GM23248 (cell line): Measurements from ENCODE around the gene MUC3A.

ENCODE experiments used
- EZH2 ChIP-seq: fragments of 200-600 bp; sonication (generic); IDR thresholded peaks from 2 replicates; pipeline ENCODE4 v1.6.1; 2018; ENCODE audit warnings: antibody characterized with exemption, mild to moderate bottlenecking; ENCODE audit not compliant: insufficient read depth, poor library complexity, severe bottlenecking
- EZH2phosphoT487 ChIP-seq: fragments of 200-600 bp; sonication (generic); IDR thresholded peaks from 2 replicates; pipeline ENCODE4 v1.6.1; 2018; ENCODE audit warnings: antibody characterized with exemption, moderate library complexity, mild to moderate bottlenecking, low read depth; ENCODE audit not compliant: insufficient read depth

DNA sequence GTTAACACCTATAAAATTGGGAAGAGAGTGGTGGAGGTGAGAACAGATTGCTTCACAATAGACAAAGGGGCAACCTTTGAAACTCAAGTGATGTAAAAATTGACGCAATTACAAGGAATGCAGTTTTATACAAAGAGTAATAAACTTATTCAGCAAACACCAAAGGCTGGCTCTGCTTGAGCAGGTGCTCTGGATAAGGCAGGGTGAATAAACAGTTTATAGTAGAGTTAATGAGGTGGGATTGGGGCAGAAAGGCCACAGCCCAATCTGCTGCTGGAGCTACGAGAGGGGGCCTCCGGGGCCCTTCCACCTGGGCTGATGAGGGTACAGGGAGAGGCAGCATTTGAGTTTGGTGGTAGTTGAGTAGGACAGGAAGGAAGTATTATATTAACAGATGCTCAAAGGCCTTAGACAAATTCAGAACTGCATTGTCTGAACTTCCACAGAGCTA lies 26.1 kb downstream of the MUC3A start:
- TF ChIP-seq EZH2phosphoT487 (no peak), EZH2 (no peak)
